Suprapubic skin (tissue), 4 donors: ENCODE measurements around the gene PRTG. TPM values are rescaled to one million over a fixed set of nuclear protein-coding genes. Genes with fewer than 3 reads are reported as not detected.

Source experiments
- DNase-seq, 2 donors: peaks; one replicate each; pipeline ENCODE4 v3.0.0-alpha.2; 2019; ENCODE audit warnings: low spot score in 2 of 2
- H3K27ac ChIP-seq: fragments of 200-600 bp; sonication (generic); one replicate; pipeline ENCODE4 v1.5.1; 2019
- H3K27me3 ChIP-seq: fragments of 200-600 bp; sonication (generic); one replicate; pipeline ENCODE4 v1.5.1; 2019
- H3K36me3 ChIP-seq: fragments of 200-600 bp; sonication (generic); one replicate; pipeline ENCODE4 v1.5.1; 2019
- H3K4me1 ChIP-seq: fragments of 200-600 bp; sonication (generic); one replicate; pipeline ENCODE4 v1.5.1; 2019
- H3K4me3 ChIP-seq: fragments of 200-600 bp; sonication (generic); one replicate; pipeline ENCODE4 v1.5.1; 2019; ENCODE audit warnings: mild to moderate bottlenecking
- H3K9me3 ChIP-seq: fragments of 200-600 bp; sonication (generic); one replicate; pipeline ENCODE4 v1.5.1; 2019
- CTCF ChIP-seq, 2 donors: fragments of 200-600 bp in 1 of 2; fragments of 450-650 bp in 1 of 2; sonication (generic) in 1 of 2; IDR thresholded peaks; one replicate each; pipeline ENCODE4 v1.5.1; 2016 to 2019; ENCODE audit warnings: antibody characterized with exemption in 2 of 2, mild to moderate bottlenecking in 1 of 2, moderate library complexity in 1 of 2
- EP300 ChIP-seq: sonication (generic); formaldehyde crosslinking; IDR thresholded peaks from one replicate; pipeline ENCODE4 v1.6.1; 2017; ENCODE audit warnings: antibody characterized with exemption
- POLR2A ChIP-seq, 2 donors: fragments of 450-650 bp; IDR thresholded peaks; one replicate each; pipeline ENCODE4 v1.6.1; 2017; ENCODE audit warnings: antibody characterized with exemption in 2 of 2, mild to moderate bottlenecking in 2 of 2, moderate library complexity in 2 of 2
- POLR2AphosphoS5 ChIP-seq, 3 donors: sonication (generic); formaldehyde crosslinking; IDR thresholded peaks; one replicate each; pipeline ENCODE4 v1.6.1; 2017; ENCODE audit warnings: antibody characterized with exemption in 3 of 3
- WGBS: methylation state at CpG from one replicate; pipeline ENCODE4 v1.1.5; 2018; 5-methylcytosine and 5-hydroxymethylcytosine counted together
- total RNA-seq, 4 donors: library from RNA; depleted of rRNA; stranded (reverse); fragments of >200 nt; gene quantifications; one replicate each; pipeline ENCODE4 v1.1.0, GENCODE V29; 2016

Gene PRTG
- total RNA-seq, 4 donors from 2014 or later, result 0.08 to 0.49 (median 0.24) TPM; not detected in 1

GRCh38 chr15:55669270-55669669, 73.7 kb downstream of the PRTG start:
- H3K27ac ChIP-seq, result no peak overlapping the region
- no peak for DNase-seq
- no peaks in the 10 kb centered on the region for H3K36me3 ChIP-seq
- no peaks in the 10 kb centered on the region for H3K4me1 ChIP-seq
- TF ChIP-seq POLR2A (IDR thresholded peaks at IDR 0.05), result no peak
- no peak for TF ChIP-seq EP300
- no peak for TF ChIP-seq CTCF (IDR thresholded peaks at IDR 0.05)
- TF ChIP-seq POLR2AphosphoS5 (IDR thresholded peaks at IDR 0.05), result no peak
- no peaks in the 10 kb centered on the region for H3K9me3 ChIP-seq
- no peaks in the 10 kb centered on the region for H3K27me3 ChIP-seq
- H3K4me3 ChIP-seq, result no peak overlapping the region
- WGBS, result 66% methylated on average over 3 of the region's 3 CpGs

DNA sequence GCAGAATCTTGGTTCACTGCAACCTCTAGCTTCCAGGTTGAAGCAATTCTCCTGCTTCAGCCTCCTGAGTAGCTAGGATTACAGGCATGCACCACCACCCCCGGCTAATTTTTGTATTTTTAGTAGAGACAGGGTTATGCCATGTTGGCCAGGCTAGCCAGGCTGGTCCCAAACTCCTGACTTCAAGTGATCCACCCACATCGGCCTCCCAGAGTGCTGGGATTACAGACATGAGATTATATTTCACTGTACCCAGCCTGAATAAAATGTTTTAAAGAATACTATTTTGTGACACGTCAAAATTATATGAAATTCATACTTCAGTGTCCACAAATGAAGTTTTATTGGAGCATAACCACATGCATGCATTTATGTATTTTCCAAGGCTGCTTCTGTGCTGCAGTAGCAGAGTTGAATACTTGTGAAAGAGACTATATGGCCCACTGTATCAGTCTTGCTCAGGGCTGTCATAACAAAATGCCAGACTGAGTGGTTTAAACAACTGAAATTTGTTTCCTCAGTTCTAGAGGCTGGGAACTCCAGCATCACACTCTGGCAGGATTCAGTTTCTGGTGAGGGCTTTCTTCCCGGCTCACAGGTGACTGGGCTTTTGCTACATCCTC, 77.2 kb downstream of the PRTG start:
- TF ChIP-seq CTCF (IDR thresholded peaks at IDR 0.05) (no peak), EP300 (no peak), POLR2A (IDR thresholded peaks at IDR 0.05) (no peak), POLR2AphosphoS5 (IDR thresholded peaks at IDR 0.05) (no peak)
- Histone ChIP-seq H3K4me3 (no peak overlapping the region), H3K27me3 (no peaks in the 10 kb centered on the region), H3K4me1 (no peaks in the 10 kb centered on the region), H3K9me3 (no peaks in the 10 kb centered on the region), H3K27ac (no peak overlapping the region), H3K36me3 (no peaks in the 10 kb centered on the region)
- no peak for DNase-seq
- 97% methylated on average over 4 of the region's 4 CpGs for WGBS

DNA sequence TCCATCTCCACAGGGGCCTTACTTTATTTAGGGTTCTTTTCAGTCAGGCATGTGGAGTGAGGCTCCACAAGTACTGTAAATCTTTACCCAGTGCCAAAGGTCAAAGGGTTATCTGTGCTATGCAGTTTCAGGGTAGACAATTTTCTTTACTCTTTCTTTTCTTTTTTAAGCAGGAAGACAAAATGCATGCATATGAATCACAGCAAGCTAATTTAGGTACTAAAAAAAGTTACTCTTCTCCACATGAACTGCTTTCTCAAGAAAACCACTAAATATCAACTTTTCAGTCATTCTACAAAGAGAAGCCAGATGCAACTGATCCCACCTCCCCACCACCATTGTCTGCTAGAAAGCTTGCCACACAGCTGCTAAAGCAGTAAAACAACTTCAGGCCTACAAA, 81.5 kb downstream of the PRTG start:
- TF ChIP-seq POLR2A (IDR thresholded peaks at IDR 0.05) (no peak), EP300 (no peak), CTCF (IDR thresholded peaks at IDR 0.05) (no peak), POLR2AphosphoS5 (IDR thresholded peaks at IDR 0.05) (no peak)
- H3K36me3 ChIP-seq, result no peaks in the 10 kb centered on the region
- no peaks in the 10 kb centered on the region for H3K9me3 ChIP-seq
- DNase-seq, result no peak
- no peaks in the 10 kb centered on the region for H3K4me1 ChIP-seq
- H3K4me3 ChIP-seq, result no peak overlapping the region
- no peaks in the 10 kb centered on the region for H3K27me3 ChIP-seq
- no peak overlapping the region for H3K27ac ChIP-seq

- WGBS, result 90% methylated on average over 5 of the region's 5 CpGs
- H3K27me3 ChIP-seq, result no peaks in the 10 kb centered on the region
- no peak overlapping the region for H3K4me3 ChIP-seq
- no peak for DNase-seq
- no peaks in the 10 kb centered on the region for H3K9me3 ChIP-seq
- no peak overlapping the region for H3K27ac ChIP-seq
- no peaks in the 10 kb centered on the region for H3K4me1 ChIP-seq
- no peaks in the 10 kb centered on the region for H3K36me3 ChIP-seq
- TF ChIP-seq EP300, result no peak
- TF ChIP-seq POLR2AphosphoS5 (IDR thresholded peaks at IDR 0.05), result no peak
- TF ChIP-seq POLR2A (IDR thresholded peaks at IDR 0.05), result no peak
- TF ChIP-seq CTCF (IDR thresholded peaks at IDR 0.05), result no peak
These were observed 82.8 kb downstream of the PRTG start for GRCh38 chr15:55660153-55660552.

DNA sequence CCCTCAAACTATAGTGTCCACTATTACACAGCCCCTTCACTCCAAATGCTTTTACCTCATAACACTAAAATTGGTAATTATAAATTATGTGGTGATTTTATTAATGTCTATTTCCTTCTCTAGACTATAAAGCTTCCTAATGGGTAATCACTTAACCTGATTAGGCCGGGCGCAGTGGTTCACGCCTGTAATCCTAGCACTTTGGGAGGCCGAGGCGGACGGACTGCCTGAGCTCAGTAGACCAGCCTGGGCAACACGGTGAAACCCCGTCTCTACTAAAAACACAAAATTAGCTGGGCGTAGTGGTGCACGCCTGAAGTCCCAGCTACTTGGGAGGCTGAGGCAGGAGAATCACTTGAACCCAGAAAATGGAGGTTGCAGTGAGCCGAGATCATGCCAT, 83.5 kb downstream of the PRTG start:
- no peaks in the 10 kb centered on the region for H3K27me3 ChIP-seq
- H3K4me3 ChIP-seq, result no peak overlapping the region
- no peaks in the 10 kb centered on the region for H3K9me3 ChIP-seq
- DNase-seq, result no peak
- WGBS, result 94% methylated on average over 11 of the region's 11 CpGs
- TF ChIP-seq POLR2AphosphoS5 (IDR thresholded peaks at IDR 0.05) (no peak), EP300 (no peak), POLR2A (IDR thresholded peaks at IDR 0.05) (no peak), CTCF (IDR thresholded peaks at IDR 0.05) (no peak)
- H3K27ac ChIP-seq, result no peak overlapping the region
- H3K4me1 ChIP-seq, result no peaks in the 10 kb centered on the region
- no peaks in the 10 kb centered on the region for H3K36me3 ChIP-seq
